ENCODE results near the gene TLE2. TPM values are rescaled to one million over a fixed set of nuclear protein-coding genes. Genes with fewer than 3 reads are reported as not detected.

The TLE2 gene
- polyA plus RNA-seq, 3 donors = not detected

GRCh38 chr19:2970201-2970835 is 58.8 kb downstream of the TLE2 start:
- peaks cover 0 to 9% of the 10 kb centered on the region in 2 donors for H3K27me3 ChIP-seq (ENCODE audit: control insufficient read depth in 2 of 2, insufficient read depth in 2 of 2, low read length in 2 of 2)
- peaks cover 20 to 26% of the 10 kb centered on the region in 2 donors for H3K4me1 ChIP-seq (ENCODE audit: control insufficient read depth in 1 of 2, insufficient read depth in 2 of 2, low read length in 2 of 2)
- H3K27ac ChIP-seq (ENCODE audit: low read depth in 1 of 2, low read length in 2 of 2) = no peak overlapping the region
- H3K9ac ChIP-seq (ENCODE audit: insufficient read depth, low read length, poor library complexity, severe bottlenecking) = no peak overlapping the region
- H3K4me2 ChIP-seq (replicated peaks; ENCODE audit: extremely low read depth, low read length, poor library complexity, severe bottlenecking) = no peak overlapping the region
- intact Hi-C loops (cut with micrococcal nuclease) = loop anchor here in 1 of 2 donors (10.0 kb wide), 1 partner anchor 64 kb away; no protein-coding TSS in a partner anchor
- no peak for TF ChIP-seq CTCF (IDR thresholded peaks at IDR 0.05)
- H4K20me1 ChIP-seq (ENCODE audit: insufficient read depth, low read length) = no peaks in the 10 kb centered on the region
- no peaks in the 10 kb centered on the region for H3K36me3 ChIP-seq (replicated peaks in 1 of 2; ENCODE audit: control insufficient read depth in 1 of 2, insufficient read depth in 2 of 2, low read length in 2 of 2)
- Mint-ChIP-seq H3K4me3 (no peak overlapping the region), H3K4me1 (peaks cover 22% of the 10 kb centered on the region), H3K9me3 (peaks cover 0 to 8% (median 2%) of the 10 kb centered on the region in 7 donors), H3K27me3 (ENCODE audit: low read depth in 3 of 3) (peaks cover 13 to 24% (median 22%) of the 10 kb centered on the region in 3 donors), H3K36me3 (no peaks in the 10 kb centered on the region), H3K27ac (peak overlapping the region in 1 of 7 donors; percentile 13)
- no peaks in the 10 kb centered on the region for H3K79me2 ChIP-seq (ENCODE audit: insufficient read depth, low read length)
- H2AFZ ChIP-seq (ENCODE audit: insufficient read depth, low read depth, low read length, poor library complexity, severe bottlenecking) = no peak overlapping the region
- peaks cover 0 to 3% of the 10 kb centered on the region in 2 donors for H3K9me3 ChIP-seq (replicated peaks in 1 of 2; ENCODE audit: control insufficient read depth in 1 of 2, insufficient read depth in 1 of 2, low read length in 2 of 2)
- no peak overlapping the region for H3K4me3 ChIP-seq (replicated peaks in 1 of 3; ENCODE audit: low read depth in 2 of 3, low read length in 3 of 3)
- DNase-seq = no peak
- 86% methylated on average over 3 of the region's 9 CpGs for WGBS (ENCODE audit: insufficient coverage)

- no peak for TF ChIP-seq CTCF (IDR thresholded peaks at IDR 0.05)
Observed at GRCh38 chr19:2969104-2969504, 60.0 kb downstream of the TLE2 start.

More at GRCh38 chr19:2969104-2969504, 60.0 kb downstream of the TLE2 start:
- H3K9ac ChIP-seq (ENCODE audit: insufficient read depth, low read length, poor library complexity, severe bottlenecking) = no peak overlapping the region
- no peak overlapping the region for H3K4me2 ChIP-seq (replicated peaks; ENCODE audit: extremely low read depth, low read length, poor library complexity, severe bottlenecking)
- peaks cover 0 to 2% of the 10 kb centered on the region in 2 donors for H3K27me3 ChIP-seq (ENCODE audit: control insufficient read depth in 2 of 2, insufficient read depth in 2 of 2, low read length in 2 of 2)
- H3K4me1 Mint-ChIP-seq = peaks cover 10% of the 10 kb centered on the region
- no peaks in the 10 kb centered on the region for H3K36me3 ChIP-seq (replicated peaks in 1 of 2; ENCODE audit: control insufficient read depth in 1 of 2, insufficient read depth in 2 of 2, low read length in 2 of 2)
- no peak for DNase-seq
- H3K79me2 ChIP-seq (ENCODE audit: insufficient read depth, low read length) = no peaks in the 10 kb centered on the region
- no peak overlapping the region for H3K4me3 Mint-ChIP-seq
- H3K36me3 Mint-ChIP-seq = no peaks in the 10 kb centered on the region
- H3K9me3 Mint-ChIP-seq = peaks cover 0 to 11% (median 7%) of the 10 kb centered on the region in 7 donors
- H3K27ac Mint-ChIP-seq = no peak overlapping the region
- peaks cover 0 to 3% of the 10 kb centered on the region in 2 donors for H3K9me3 ChIP-seq (replicated peaks in 1 of 2; ENCODE audit: control insufficient read depth in 1 of 2, insufficient read depth in 1 of 2, low read length in 2 of 2)
- no peak overlapping the region for H3K27ac ChIP-seq (ENCODE audit: low read depth in 1 of 2, low read length in 2 of 2)
- intact Hi-C loops (cut with micrococcal nuclease) = loop anchor here in 1 of 2 donors (5.0 kb wide), 1 partner anchor 243 kb away; no protein-coding TSS in a partner anchor
- 23% methylated on average over 4 of the region's 5 CpGs for WGBS (ENCODE audit: insufficient coverage)
- H2AFZ ChIP-seq (ENCODE audit: insufficient read depth, low read depth, low read length, poor library complexity, severe bottlenecking) = no peak overlapping the region
- no peak overlapping the region for H3K4me3 ChIP-seq (replicated peaks in 1 of 3; ENCODE audit: low read depth in 2 of 3, low read length in 3 of 3)
- peaks cover 12 to 20% (median 19%) of the 10 kb centered on the region in 3 donors for H3K27me3 Mint-ChIP-seq (ENCODE audit: low read depth in 3 of 3)
- no peaks in the 10 kb centered on the region for H4K20me1 ChIP-seq (ENCODE audit: insufficient read depth, low read length)
- H3K4me1 ChIP-seq (ENCODE audit: control insufficient read depth in 1 of 2, insufficient read depth in 2 of 2, low read length in 2 of 2) = peaks cover 9 to 14% of the 10 kb centered on the region in 2 donors

Measured in CD14-positive monocyte (primary cell).